Mesothelial cell of epicardium (in vitro differentiated cells): ENCODE measurements around the gene KIR3DL3. TPM values are rescaled to one million over a fixed set of nuclear protein-coding genes. Genes with fewer than 3 reads are reported as not detected.
"Not testable (repeated sequence)": the region's sequence is repeated elsewhere in the genome, so short reads cannot be mapped to it uniquely, and the experiment has no call there.

ENCODE experiments used
- DNase-seq, 2 experiments: peaks; one replicate each; pipeline ENCODE4 v3.0.0; 2021; ENCODE audit warnings: low spot score in 2 of 2; ENCODE audit not compliant: unreplicated experiment in 2 of 2
- H3K27ac Mint-ChIP-seq: 2 replicates; pipeline ENCODE4 v1.8.0; 2021; ENCODE audit warnings: mixed read lengths
- H3K27me3 Mint-ChIP-seq: 2 replicates; pipeline ENCODE4 v1.8.0; 2021; ENCODE audit warnings: low read depth, mixed read lengths
- H3K36me3 Mint-ChIP-seq: 2 replicates; pipeline ENCODE4 v1.8.0; 2021; ENCODE audit warnings: mixed read lengths
- H3K4me1 Mint-ChIP-seq: 2 replicates; pipeline ENCODE4 v1.8.0; 2021; ENCODE audit warnings: mixed read lengths
- H3K4me3 Mint-ChIP-seq: 2 replicates; pipeline ENCODE4 v1.8.0; 2021; ENCODE audit warnings: mild to moderate bottlenecking, moderate library complexity, mixed read lengths
- H3K9me3 Mint-ChIP-seq: 2 replicates; pipeline ENCODE4 v1.8.0; 2021; ENCODE audit warnings: mixed read lengths
- total RNA-seq: library from RNA; stranded (reverse); gene quantifications from 3 replicates; pipeline ENCODE4 v1.2.1, GENCODE V29; 2021
- TF ChIP-seq, protein P1 (sequence below): fragments of 200-600 bp; sonication (generic); IDR thresholded peaks from one replicate; pipeline ENCODE4 v1.5.0; 2021; ENCODE audit warnings: antibody characterized with exemption; ENCODE audit not compliant: unreplicated experiment

KIR3DL3 gene
- total RNA-seq, result not detected in 3 replicates

DNA sequence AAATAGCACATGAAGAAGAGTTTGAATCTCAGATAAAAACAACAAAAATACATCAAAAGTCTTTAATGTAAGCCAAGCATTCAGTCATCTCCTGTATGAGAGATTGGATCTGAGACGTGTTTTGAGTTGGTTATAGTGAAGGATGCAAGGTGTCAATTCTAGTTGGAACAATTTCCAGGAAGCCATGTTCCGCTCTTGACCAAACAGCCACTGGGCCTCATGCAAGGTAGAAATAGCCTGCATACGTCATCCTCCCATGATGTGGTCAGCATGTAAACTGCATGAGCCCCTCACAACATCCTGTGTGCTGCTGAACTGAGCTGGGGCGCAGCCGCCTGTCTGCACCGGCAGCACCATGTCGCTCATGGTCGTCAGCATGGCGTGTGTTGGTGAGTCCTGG is at the start of gene KIR3DL3:
Gene KIR3DL3, plus strand, starts transcription at position 301 of the 400 bp plus-strand sequence. Its CDS starts 55 bp downstream, at position 356.
- no peaks in the 10 kb centered on the region for H3K4me1 Mint-ChIP-seq
- H3K27ac Mint-ChIP-seq, result no peak within 1 kb of the TSS
- H3K27me3 Mint-ChIP-seq, result no peaks in the 10 kb centered on the region
- TF ChIP-seq, protein P1, sequence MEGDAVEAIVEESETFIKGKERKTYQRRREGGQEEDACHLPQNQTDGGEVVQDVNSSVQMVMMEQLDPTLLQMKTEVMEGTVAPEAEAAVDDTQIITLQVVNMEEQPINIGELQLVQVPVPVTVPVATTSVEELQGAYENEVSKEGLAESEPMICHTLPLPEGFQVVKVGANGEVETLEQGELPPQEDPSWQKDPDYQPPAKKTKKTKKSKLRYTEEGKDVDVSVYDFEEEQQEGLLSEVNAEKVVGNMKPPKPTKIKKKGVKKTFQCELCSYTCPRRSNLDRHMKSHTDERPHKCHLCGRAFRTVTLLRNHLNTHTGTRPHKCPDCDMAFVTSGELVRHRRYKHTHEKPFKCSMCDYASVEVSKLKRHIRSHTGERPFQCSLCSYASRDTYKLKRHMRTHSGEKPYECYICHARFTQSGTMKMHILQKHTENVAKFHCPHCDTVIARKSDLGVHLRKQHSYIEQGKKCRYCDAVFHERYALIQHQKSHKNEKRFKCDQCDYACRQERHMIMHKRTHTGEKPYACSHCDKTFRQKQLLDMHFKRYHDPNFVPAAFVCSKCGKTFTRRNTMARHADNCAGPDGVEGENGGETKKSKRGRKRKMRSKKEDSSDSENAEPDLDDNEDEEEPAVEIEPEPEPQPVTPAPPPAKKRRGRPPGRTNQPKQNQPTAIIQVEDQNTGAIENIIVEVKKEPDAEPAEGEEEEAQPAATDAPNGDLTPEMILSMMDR, result no peak
- peaks cover 87% of the 10 kb centered on the region for H3K9me3 Mint-ChIP-seq
- no peak for DNase-seq
- H3K4me3 Mint-ChIP-seq, result no peak within 1 kb of the TSS
- peaks cover 15% of the 10 kb centered on the region for H3K36me3 Mint-ChIP-seq

DNA sequence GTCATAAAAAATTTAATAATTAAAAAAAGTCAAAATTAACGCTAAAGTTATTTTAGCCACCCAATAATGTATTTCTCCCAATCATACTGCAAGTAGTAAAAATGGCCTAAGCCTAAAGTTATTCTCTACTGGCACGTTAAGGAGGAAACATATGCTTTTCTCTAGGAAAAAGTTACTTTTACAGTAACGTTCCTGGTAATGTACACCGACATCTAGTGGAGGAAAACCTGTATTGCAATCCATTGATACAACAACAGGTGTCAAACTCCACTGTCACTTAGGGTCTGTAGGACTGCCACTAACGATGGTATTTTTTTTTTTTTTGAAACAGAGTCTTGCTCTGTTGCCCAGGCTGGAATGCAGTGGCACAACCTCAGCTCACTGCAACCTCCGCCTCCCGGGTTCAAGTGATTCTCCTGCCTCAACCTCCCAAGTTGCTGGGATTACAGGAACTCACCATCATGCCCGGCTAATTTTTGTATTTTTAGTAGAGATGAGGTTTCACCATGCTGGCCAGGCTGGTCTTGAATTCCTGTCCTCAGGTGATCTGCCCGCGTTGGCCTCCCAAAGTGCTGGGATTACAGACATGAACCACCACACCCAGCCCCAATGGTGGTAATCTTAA is 47.9 kb upstream of the KIR3DL3 start:
- not testable (repeated sequence) for H3K4me1 Mint-ChIP-seq, H3K27ac Mint-ChIP-seq, H3K4me3 Mint-ChIP-seq, DNase-seq, H3K36me3 Mint-ChIP-seq, H3K27me3 Mint-ChIP-seq
- TF ChIP-seq, protein P1, result peak; percentile 68
- H3K9me3 Mint-ChIP-seq, result peaks cover 24% of the 10 kb centered on the region

DNA sequence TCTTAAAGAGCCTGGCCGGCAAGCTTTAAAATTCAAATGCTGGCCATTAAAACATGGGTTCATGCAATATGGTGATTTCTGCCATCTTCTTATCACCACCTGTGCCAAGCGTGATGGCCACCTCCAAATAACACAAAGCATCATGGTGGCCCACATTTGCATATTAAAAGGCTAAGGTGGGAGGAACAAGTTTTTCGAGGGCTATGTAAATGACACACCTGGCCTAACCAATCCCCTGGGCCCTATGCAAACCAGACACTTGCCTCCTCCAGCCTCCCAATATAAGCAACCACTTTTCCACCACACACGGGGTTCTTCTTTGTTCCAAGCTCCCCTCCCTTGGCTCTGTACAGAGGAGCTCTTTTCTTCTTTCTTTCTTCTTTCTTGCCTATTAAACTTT is 47.0 kb upstream of the KIR3DL3 start:
- no peak for DNase-seq
- no peak overlapping the region for H3K4me3 Mint-ChIP-seq
- H3K9me3 Mint-ChIP-seq, result peaks cover 27% of the 10 kb centered on the region
- TF ChIP-seq, protein P1, result no peak
- H3K36me3 Mint-ChIP-seq, result no peaks in the 10 kb centered on the region
- H3K27me3 Mint-ChIP-seq, result no peaks in the 10 kb centered on the region
- no peak overlapping the region for H3K27ac Mint-ChIP-seq
- H3K4me1 Mint-ChIP-seq, result no peaks in the 10 kb centered on the region

DNA sequence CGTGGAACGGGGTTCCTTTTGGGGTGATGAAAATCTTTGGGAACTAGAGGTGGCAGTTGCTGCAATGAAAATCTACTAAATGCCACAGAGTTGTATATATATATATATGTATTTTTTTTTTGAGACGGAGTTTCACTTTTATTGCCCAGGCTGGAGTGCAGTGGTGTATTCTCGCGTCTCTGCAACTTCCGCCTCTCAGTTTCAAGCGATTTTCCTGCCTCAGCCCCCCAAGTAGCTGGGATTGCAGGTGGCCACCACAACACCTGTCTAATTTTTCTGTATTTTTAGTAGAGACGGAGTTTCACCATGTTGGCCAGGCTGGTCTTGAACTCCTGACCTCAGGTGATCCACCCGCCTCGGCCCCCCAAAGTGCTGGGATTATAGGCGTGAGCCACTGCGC is 42.6 kb upstream of the KIR3DL3 start:
- H3K36me3 Mint-ChIP-seq, H3K4me1 Mint-ChIP-seq, H3K27me3 Mint-ChIP-seq, H3K4me3 Mint-ChIP-seq, H3K27ac Mint-ChIP-seq, DNase-seq: not testable (repeated sequence)
- H3K9me3 Mint-ChIP-seq, result peaks cover 51% of the 10 kb centered on the region

DNA sequence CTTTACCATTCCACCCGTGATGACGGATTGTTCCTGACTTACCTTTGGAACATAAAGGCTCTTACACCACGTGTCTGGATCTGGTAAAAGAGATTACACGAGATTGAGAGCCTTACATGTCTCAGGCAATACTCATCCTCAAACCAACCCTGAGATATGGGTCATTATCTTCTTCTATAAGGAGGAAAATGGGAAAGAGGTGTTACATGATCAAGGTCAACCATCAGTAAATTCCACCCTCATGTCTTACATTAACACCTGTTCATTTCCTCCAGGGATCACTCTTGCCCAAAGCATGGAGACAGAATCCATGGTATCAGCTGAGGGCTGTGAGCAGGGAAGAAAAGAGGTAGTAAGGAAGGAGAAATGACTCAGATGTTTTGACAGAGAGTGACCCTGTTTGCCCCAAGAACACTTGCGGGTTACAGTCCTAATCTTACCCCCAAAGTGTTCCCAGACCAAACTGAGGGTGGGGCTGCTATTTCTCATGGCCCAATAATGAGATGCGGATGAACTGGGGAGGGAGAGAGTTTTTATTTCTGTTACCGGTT is 41.9 kb upstream of the KIR3DL3 start:
- TF ChIP-seq, protein P1, result no peak
- Mint-ChIP-seq H3K27ac (no peak overlapping the region), H3K4me3 (no peak overlapping the region), H3K9me3 (peaks cover 57% of the 10 kb centered on the region), H3K36me3 (no peaks in the 10 kb centered on the region), H3K4me1 (no peaks in the 10 kb centered on the region), H3K27me3 (no peaks in the 10 kb centered on the region)
- DNase-seq, result no peak

DNA sequence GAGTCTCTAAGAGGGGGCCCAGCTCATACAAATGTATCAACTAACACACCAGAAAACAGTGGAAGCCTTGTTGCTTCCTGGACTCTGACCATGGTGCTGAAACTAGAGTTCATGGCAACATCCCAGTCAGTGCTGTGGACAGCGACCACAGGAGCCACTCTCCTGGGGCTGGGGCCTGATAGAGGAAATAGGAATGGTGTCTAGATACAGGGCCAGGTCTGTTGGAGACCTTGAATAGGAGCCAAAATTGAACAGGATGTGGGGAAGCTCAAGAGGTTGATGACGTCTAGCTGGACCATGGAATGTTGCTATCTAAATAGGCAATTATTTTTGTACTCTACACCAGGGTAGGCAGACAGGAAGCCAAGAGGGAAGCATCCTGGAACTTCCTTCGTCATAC is 39.7 kb upstream of the KIR3DL3 start:
- H3K36me3 Mint-ChIP-seq, result no peaks in the 10 kb centered on the region
- no peak overlapping the region for H3K27ac Mint-ChIP-seq
- DNase-seq, result no peak
- H3K9me3 Mint-ChIP-seq, result peaks cover 59% of the 10 kb centered on the region
- H3K4me1 Mint-ChIP-seq, result no peaks in the 10 kb centered on the region
- no peaks in the 10 kb centered on the region for H3K27me3 Mint-ChIP-seq
- TF ChIP-seq, protein P1, result no peak
- no peak overlapping the region for H3K4me3 Mint-ChIP-seq
